NCI-H187 treated with DMSO at 0.1 percent for 48 hours (cell line): ENCODE measurements around the gene DMD.
"Not testable (repeated sequence)": the region's sequence is repeated elsewhere in the genome, so short reads cannot be mapped to it uniquely, and the experiment has no call there.

Experiments
- DNase-seq: peaks from one replicate; lab custom pipeline; 2025; lab: John Stamatoyannopoulos, UW

The DMD gene

GRCh38 chrX:32847921-32848320, 363.4 kb downstream of the DMD start:
- no peak for DNase-seq

DNA sequence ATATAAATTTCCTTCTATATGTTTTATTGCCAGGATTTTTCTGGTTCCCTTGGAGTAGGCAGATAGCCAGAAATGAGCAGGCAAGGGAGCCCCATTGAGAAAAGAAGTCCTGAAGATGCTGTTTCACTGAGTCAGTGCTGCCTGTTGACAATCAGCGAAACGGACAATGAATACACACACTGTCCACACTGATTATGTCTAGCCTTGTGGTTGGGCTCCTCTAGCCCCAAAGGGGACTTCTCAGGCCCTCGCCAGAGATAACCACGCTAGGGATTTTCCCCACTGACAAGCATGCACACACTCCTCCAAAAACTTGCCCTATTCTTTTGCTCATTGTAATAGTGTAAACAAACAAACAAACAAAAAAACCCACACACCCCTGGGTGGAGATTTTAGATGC, 369.3 kb downstream of the DMD start:
- DNase-seq = no peak

GRCh38 chrX:32839781-32840180, 371.6 kb downstream of the DMD start:
- no peak for DNase-seq

DNA sequence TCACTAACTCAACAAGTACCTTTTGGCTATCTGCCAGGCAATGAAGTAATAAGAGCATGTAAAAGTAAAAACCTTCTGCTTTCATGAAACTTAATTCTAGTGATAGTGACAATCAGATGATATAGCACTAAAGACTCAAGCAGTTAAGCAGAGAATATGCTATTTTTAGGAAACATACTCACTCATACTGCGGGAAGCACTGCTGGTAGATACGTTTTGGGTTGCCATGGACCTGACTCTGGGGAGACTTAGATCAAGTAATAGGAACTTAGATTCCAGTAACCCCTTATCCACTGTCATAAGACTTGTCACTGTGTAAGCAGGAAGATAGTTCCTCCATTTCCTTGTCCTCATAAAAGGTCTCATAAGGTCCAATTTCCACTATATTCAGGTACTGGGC, 386.3 kb downstream of the DMD start:
- no peak for DNase-seq

DNA sequence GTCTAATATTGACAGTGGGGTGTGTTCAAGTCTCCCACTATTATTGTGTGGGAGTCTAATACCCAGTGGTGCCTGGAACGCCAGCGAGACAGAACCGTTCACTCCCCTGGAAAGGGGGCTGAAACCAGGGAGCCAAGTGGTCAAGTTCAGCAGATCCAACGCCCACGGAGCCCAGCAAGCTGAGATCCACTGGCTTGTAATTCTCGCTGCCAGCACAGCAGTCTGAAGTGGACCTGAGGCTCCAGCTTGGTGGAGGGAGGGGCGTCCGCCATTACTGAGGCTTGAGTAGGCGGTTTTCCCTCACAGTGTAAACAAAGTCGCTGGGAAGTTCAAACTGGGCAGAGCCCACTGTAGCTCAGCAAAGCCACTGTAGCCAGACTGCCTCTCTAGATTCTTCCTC, 407.3 kb downstream of the DMD start:
- DNase-seq = no peak

DNA sequence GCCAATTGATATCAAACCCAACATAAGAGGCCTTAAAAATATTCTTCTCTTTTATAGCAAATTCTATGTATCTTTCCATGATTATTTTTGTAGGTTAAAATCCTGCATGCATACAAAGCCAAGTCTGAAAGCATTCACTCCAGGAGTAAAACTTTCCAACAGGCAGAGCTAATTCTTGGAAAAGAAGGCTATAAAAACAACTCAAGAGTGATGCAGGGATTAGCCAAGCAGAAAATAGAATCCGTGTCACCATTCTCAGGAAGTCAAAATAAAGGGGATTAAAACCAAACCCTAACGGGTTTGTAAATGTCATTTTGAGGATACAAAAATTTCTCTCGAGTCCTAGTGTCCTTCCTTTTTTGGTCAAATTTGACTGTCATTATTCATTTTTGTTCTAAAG, 412.4 kb downstream of the DMD start:
- DNase-seq = no peak

DNA sequence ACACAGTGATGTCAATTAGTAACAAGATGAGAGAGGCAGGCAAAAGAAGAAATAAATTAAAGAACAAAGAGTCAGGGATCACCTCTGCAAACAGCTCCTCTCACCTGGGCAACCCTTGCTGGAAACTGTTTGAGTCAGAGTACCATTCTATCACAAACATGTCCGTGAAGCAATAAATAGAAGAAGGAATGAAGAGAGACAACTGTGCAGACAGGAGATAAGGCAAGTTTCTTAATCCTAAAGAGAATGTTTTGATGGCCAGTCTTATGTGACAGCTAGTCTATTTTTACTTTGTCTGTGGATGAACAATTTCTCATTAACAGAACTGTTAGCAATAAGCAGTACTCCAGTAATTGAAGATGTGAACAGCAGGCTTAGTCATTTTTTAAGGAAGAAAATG, 422.4 kb downstream of the DMD start:
- no peak for DNase-seq

DNA sequence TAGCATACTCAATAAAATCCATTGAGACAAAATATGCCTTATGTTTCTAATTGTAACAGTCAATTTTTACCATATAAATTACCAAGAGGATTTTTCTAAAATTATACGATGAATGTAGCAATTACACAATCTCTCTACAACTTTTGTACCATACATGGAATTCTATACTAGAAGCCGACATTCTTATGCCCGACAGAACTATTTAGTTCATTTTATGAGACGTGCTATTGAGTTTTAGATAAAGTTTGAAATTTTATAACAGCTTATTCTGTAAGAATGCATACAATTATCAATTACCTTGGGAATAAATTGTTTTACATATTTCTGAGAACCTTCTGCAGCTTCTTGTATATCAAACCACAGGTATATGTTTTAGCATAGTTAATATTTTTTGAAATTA, 431.2 kb downstream of the DMD start:
- no peak for DNase-seq

- no peak for DNase-seq
Measured at GRCh38 chrX:32778965-32779364, 432.4 kb downstream of the DMD start.

DNA sequence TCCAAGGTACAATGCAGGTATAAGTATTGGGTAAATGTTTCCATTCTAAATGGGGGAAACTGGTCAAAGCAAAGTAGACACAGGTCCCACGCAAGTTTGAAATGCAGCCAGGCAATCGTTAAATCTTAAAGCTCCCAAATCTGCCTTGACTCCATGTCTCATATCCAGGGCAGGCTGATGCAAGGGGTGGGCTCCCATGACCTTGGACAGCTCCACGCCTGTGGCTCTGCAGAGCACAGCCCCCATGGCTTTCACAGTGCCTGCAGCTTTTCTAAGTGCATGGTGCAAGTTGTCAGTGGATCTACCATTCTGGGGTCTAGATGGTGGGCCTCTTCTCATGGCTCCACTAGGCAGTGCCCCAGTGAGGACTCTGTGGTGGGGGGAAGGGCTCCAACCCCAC, 436.4 kb downstream of the DMD start:
- DNase-seq = no peak

DNA sequence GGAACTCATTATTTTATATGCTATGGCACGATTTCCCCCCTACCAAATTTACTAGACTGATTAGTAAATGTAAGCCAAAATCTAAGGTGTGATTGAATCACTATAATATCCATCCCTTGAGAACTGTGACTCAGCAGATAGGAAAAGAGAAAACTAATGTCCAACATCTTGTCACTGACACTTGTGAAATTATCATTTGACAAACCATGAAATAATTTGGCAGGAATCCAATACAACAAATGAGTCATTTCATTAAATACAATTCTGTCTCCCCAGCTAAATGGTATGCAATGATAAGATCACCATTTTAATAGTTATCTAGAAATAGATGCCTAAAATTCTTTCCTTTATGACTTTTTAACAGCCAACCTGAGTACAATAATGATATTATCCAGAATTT, 462.3 kb downstream of the DMD start:
- DNase-seq = no peak

DNA sequence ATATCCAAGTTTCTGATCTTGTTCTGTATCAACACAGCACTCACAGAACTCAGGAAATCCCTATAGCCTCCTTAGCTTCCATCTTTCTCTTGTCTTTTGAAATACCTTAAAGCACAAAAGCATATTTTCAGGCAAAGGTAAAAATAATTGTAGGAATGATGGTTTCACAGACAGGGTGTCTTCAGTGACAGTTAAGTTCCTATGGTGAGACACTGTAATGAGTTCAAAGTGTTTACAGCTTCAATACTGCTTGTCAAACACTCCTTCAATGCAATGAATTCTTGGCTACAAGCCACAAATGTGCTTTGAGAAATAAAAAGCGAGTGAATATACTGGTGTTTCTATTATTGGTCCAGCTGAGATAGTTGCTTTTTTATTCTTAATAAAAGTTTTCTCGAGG, 466.0 kb downstream of the DMD start:
- DNase-seq = no peak

DNA sequence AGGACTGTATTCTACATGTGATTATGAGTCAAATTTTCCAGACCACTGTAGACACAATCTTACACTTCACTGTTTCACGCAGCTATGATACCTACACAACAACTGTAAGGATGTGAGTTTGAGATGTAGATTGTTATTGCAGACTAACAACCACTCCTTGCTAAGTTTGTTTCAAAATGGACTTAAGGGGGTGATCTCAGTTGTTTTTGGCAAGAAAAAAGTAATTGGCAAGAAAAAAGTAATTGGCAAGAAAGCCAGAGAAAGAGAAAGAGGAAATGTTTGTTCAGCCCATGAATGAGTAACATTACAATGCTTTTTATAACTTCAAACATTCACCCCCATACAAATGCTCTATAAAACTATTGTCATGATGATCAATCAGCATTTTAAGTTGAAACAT, 466.4 kb downstream of the DMD start:
- no peak for DNase-seq

DNA sequence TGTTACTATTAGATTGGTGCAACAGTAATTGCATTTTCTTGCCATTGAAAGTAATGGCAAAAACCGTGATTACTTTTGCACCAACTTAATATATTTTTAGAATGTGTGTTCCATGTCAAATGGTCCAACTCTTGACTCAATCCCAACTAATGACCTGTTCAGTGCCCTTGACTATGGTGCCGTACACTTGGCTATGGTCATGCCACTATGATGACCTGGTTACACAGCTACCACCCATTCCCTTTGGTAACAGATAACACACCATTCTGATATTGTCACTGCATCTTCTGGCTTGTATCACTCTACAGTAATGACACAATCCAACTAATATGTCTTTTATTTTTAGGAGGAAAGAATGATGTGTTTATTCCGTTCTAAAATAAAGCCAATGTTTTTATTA, 469.4 kb downstream of the DMD start:
- DNase-seq = no peak

- DNase-seq = no peak
Measured at GRCh38 chrX:32708542-32708941, 502.8 kb downstream of the DMD start.

- DNase-seq = not testable (repeated sequence)
Measured at GRCh38 chrX:32705385-32705784, 506.0 kb downstream of the DMD start.

DNA sequence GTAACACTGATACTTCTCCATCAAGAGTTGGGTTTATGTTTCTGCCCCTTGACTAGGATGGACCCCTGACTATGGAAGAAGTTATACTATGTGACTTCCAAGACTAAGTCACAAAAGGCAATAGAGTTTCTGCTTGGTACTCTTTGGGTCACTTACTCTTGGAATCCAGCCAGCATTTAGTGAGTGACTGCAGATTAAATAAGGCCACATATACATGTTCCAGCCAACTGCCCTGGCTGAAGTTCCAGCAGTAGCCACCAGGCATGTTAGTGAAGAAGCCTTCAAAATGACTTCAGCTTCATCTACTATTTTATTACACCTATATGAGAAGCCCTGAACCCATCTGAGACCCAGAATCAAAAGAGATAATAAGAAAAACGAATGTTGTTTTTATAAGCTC, 524.0 kb downstream of the DMD start:
- no peak for DNase-seq

DNA sequence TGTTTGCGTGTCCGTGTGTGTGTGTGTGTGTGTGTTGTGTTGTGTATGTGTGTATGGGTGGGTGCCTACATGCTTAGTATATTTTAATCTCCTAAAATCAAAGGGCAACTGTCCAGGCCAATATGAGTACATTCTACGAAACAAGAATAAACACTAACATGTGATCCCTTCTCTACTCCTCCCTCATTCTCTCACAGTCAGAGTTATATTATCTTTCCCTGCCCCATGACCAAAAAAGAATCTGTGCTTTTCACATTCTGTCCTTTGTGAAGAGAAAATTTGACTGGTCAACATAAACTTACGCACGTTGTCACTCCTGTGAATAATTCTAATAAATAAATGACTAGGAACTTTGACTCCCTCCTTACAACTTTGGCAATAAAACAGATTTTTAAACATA, 532.9 kb downstream of the DMD start:
- no peak for DNase-seq

- no peak for DNase-seq
Measured at GRCh38 chrX:32673193-32673592, 538.2 kb downstream of the DMD start.

DNA sequence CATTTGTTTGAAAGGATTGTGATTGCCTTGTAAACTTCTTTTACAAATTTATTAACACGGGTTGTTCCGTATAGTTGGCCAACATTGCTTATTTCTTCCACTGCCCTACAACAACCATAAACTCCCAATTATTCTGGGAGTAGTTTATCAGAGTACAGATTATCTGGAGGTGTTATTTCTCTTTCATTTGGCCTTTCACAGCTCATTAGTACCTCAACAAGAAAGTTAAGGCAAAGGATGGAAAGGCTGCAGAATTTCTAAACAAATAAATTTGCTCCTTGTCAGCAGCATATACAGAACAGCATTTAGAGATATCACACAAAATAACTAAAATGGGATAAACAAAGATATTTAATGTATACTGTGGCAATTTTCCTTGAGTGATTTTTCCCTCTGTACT, 548.8 kb downstream of the DMD start:
- no peak for DNase-seq

- DNase-seq = no peak
Measured at GRCh38 chrX:32644476-32645245, 566.7 kb downstream of the DMD start.

DNA sequence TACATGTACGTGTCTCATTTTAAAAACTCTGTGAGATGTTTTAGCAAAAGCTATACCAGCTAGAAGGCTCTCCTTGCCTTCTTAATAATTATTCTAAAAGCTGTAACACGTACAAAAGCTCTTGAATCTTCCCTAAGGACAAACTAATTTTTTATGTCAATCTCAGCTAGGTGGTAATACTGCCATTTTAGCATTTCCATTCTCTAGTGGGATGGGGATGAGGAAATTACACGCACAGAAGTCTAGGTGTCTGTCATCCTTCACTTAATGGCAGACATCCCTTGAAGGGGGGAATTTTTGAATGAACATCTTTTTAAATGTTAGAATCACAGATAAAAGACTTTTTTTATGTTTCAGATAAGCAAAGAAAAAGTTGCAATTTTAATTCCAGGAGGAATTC, 569.1 kb downstream of the DMD start:
- DNase-seq = no peak

DNA sequence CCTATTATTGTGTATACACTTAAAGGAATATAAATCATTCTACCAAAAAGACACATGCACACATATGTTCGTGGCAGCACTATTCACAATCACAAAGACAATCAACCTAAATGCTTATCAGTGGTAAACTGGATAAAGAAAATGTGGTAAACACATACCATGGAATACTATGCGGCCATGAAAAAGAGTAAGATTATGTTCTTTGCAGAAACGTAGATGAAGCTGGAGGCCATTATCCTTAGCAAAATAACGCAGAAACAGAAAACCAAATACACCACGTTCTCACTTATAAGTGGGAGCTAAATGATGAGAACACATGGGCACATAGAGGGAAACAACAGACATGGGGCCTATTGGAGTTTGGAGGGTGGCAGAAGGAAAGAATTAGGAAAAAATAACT, 593.2 kb downstream of the DMD start:
- no peak for DNase-seq

DNA sequence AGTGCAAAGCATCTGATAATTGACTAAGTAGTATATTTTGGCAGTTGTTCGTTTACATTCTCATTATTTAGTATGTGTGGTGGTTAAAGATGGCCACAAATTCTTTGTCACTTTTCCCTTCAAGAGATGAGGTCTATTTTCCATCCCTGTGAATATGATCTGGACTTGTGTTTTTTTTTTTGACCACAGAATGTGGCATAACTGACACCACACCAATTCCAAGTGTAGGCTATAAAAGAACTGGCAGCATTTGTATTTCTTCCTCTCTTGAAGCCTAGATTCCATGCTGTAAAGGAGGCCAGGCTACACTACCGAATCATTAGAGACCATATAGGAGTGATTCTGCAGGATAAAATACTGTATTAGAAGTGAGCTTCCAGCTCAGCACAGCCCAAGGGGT, 596.6 kb downstream of the DMD start:
- no peak for DNase-seq

DNA sequence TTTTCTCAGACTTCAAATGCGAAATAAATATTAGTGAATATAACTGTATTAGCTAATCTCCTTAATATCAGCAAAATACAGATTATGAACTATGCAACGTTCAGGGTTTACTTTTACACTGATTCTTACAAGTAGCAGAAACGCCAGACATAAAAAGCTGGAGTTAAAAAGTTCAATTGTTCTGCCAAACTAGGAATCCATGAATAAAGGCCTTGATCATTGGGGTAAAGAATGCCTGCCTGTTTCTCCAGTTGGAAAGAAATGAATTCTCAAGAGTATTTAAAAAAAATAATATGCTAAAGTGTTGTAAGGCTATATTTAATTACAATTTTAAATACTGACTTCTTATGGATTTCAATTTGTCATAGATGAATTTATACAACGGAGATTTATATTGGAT, 612.2 kb downstream of the DMD start:
- no peak for DNase-seq
